ENCODE data around the gene CCDC24. TPM values are rescaled to one million over a fixed set of nuclear protein-coding genes. Genes with fewer than 3 reads are reported as not detected.

Gene CCDC24
- total and polyA plus RNA-seq, 9 donors, result 1.1 to 23.3 (median 6.3) TPM

DNA sequence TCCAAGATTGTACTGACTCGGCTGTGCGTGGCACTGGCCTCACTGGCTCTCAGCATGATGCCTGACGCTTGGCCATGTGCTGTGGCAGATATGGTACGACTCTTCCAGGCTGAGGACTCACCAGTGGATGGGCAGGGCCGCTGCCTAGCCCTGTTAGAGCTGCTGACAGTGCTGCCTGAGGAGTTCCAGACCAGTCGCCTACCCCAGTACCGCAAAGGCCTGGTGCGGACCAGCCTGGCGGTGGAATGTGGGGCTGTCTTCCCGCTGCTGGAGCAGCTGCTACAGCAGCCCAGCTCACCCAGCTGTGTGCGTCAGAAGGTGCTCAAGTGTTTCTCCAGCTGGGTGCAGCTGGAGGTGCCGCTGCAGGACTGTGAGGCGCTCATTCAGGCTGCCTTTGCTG lies 41.7 kb upstream of the CCDC24 start:
- 61 to 84% (median 68%) methylated on average over 12 to 13 of the region's 13 CpGs for WGBS, 3 donors

DNA sequence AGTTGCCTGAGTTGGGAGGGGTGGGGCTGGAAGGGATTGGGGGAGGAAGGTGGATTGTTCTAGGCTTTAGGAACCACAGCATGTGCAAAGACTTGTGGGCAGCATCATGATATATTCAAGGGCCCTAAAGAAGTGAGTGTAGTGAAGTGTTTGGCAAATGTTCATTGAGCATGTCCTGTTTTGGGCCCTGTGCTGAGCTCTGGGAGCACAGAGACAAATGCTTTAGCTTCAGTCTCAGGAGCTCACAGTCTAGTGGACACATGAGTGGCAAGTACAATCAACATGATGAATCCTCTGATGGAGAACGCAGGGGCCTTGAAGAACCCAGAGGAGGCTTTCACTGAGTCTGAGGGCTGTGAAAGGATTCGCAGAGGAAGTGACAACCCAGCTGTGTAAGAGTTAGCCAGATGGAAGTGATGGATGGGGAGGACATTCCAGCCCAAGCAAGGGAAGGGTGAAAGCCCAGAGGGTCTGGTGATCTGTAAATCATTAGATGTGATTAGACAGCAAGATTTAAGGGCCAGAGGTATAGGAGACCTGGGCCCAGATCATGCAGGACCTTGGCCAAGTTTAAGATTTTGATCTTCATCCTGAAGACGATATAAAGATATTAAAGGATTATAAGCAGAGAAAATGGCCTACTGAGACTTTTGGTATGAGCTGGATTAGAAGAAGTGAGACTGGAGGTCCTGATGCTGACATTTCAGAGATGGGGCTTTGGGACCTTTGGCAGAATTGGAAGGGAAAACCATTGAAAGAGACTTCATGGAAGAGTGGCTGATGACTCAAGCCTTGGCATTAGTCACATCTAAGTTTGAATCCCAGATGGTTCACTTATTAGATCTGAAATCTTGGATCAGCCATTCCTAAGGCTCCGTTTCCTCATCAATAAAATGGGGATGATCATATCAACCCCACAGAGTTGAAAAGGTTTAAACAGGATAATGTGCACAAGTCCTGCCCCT lies 40.1 kb upstream of the CCDC24 start:
- Histone ChIP-seq H3K27me3 (no peaks in the 10 kb centered on the region), H3K4me3 (no peak overlapping the region), H3K27ac (no peak overlapping the region), H3K36me3 (no peaks in the 10 kb centered on the region), H3K4me1 (ENCODE audit: insufficient read depth) (peaks cover 9% of the 10 kb centered on the region), H3K9me3 (no peaks in the 10 kb centered on the region)
- intact Hi-C loops (cut with DNase I), result no loop called here
- TF ChIP-seq EP300 (IDR thresholded peaks at IDR 0.05) (no peak), POLR2A (IDR thresholded peaks at IDR 0.05) (no peak)
- TF ChIP-seq, protein P1, sequence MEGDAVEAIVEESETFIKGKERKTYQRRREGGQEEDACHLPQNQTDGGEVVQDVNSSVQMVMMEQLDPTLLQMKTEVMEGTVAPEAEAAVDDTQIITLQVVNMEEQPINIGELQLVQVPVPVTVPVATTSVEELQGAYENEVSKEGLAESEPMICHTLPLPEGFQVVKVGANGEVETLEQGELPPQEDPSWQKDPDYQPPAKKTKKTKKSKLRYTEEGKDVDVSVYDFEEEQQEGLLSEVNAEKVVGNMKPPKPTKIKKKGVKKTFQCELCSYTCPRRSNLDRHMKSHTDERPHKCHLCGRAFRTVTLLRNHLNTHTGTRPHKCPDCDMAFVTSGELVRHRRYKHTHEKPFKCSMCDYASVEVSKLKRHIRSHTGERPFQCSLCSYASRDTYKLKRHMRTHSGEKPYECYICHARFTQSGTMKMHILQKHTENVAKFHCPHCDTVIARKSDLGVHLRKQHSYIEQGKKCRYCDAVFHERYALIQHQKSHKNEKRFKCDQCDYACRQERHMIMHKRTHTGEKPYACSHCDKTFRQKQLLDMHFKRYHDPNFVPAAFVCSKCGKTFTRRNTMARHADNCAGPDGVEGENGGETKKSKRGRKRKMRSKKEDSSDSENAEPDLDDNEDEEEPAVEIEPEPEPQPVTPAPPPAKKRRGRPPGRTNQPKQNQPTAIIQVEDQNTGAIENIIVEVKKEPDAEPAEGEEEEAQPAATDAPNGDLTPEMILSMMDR (IDR thresholded peaks at IDR 0.05), result no peak
- WGBS, 3 donors, result 86 to 90% (median 87%) methylated on average over 4 of the region's 4 CpGs
- DNase-seq, result no peak

More for the DNA sequence above, 41.7 kb upstream of the CCDC24 start:
- no peaks in the 10 kb centered on the region for H3K27me3 ChIP-seq
- no peak overlapping the region for H3K4me3 ChIP-seq
- intact Hi-C loops (cut with DNase I), result no loop called here
- peaks cover 9% of the 10 kb centered on the region for H3K4me1 ChIP-seq (ENCODE audit: insufficient read depth)
- no peaks in the 10 kb centered on the region for H3K36me3 ChIP-seq
- H3K27ac ChIP-seq, result no peak overlapping the region
- H3K9me3 ChIP-seq, result no peaks in the 10 kb centered on the region
- DNase-seq, result no peak
- no peak for TF ChIP-seq EP300 (IDR thresholded peaks at IDR 0.05)
- TF ChIP-seq, protein P1 (IDR thresholded peaks at IDR 0.05), result no peak
- TF ChIP-seq POLR2A (IDR thresholded peaks at IDR 0.05), result no peak

DNA sequence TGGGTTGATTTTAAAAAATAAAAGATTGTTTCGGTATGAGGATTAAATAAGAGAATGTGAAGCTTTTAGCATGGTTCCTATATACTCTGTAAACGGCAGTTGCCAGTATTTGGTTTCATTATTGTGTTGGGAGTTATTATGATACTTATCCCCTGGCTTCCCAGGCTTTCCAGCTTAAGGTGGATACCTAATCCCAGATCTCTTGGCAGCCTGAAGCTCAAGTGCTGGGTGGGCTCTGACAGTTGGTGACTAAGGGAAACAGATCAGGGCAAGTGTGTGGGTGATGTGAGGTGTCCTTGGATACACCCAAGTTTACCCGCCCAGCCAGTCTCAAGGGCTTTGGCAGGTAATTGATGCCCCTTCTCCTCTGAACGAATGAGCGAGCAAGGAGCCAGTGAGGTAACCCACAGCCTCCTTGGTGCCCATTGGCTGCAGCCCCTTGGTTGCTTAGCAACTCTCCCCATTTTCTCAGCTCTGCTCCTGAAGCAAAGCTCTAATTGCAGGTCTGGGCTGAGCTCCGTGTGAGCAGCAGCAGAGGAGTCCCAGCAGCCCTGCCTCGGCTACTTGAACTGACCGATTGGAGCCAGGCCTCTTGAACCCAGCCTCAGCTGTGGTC lies 38.6 kb upstream of the CCDC24 start:
- no peak for DNase-seq
- intact Hi-C loops (cut with DNase I), result no loop called here
- H3K27me3 ChIP-seq, result no peaks in the 10 kb centered on the region
- H3K36me3 ChIP-seq, result no peaks in the 10 kb centered on the region
- no peaks in the 10 kb centered on the region for H3K9me3 ChIP-seq
- no peak overlapping the region for H3K27ac ChIP-seq
- H3K4me1 ChIP-seq (ENCODE audit: insufficient read depth), result peaks cover 5% of the 10 kb centered on the region
- H3K4me3 ChIP-seq, result no peak overlapping the region
- no peak for TF ChIP-seq POLR2A (IDR thresholded peaks at IDR 0.05)
- TF ChIP-seq, protein P1 (IDR thresholded peaks at IDR 0.05), result no peak
- TF ChIP-seq EP300 (IDR thresholded peaks at IDR 0.05), result no peak
- 56 to 69% (median 59%) methylated on average over 8 of the region's 8 CpGs for WGBS, 3 donors

DNA sequence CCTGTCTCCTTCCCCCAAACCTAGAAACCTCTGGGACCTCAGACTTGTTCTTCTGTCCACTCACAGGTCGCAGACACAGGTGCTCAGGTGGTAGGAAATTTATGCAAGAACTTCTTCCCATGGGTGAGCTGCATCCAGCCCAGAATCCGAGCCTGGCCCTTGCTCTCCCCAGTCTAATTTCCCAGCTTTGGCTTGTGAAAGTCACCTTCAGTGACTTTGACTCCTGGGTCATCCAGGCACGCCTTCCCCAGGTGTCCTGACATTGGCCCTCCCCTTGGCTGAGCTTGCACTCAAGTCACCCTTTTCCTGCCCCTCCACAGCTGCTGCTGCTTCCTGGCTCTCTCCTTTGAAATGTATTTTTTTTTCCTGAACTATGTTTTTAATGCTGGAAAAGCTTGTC lies 38.0 kb upstream of the CCDC24 start:
- intact Hi-C loops (cut with DNase I), result no loop called here
- no peaks in the 10 kb centered on the region for H3K9me3 ChIP-seq
- no peak for DNase-seq
- H3K4me3 ChIP-seq, result no peak overlapping the region
- no peaks in the 10 kb centered on the region for H3K36me3 ChIP-seq
- H3K27me3 ChIP-seq, result no peaks in the 10 kb centered on the region
- TF ChIP-seq EP300 (IDR thresholded peaks at IDR 0.05) (no peak), POLR2A (IDR thresholded peaks at IDR 0.05) (no peak)
- TF ChIP-seq, protein P1 (IDR thresholded peaks at IDR 0.05), result no peak
- no peak overlapping the region for H3K27ac ChIP-seq
- WGBS, 3 donors, result 52 to 65% (median 56%) methylated on average over 3 of the region's 3 CpGs
- H3K4me1 ChIP-seq (ENCODE audit: insufficient read depth), result peaks cover 3% of the 10 kb centered on the region

Data from ovary (tissue), 9 donors.